IPS-15b (cell line): ENCODE measurements around the gene CD19.
"Not testable (repeated sequence)": the region's sequence is repeated elsewhere in the genome, so short reads cannot be mapped to it uniquely, and the experiment has no call there.

ENCODE experiments used
- H3K27me3 ChIP-seq: one replicate; pipeline ENCODE4 v1.6.1; 2013; ENCODE audit warnings: low read length; ENCODE audit not compliant: control insufficient read depth, insufficient read depth
- H3K36me3 ChIP-seq: one replicate; pipeline ENCODE4 v1.6.1; 2013; ENCODE audit warnings: low read length; ENCODE audit not compliant: control insufficient read depth, insufficient read depth
- H3K4me1 ChIP-seq: one replicate; pipeline ENCODE4 v1.6.1; 2013; ENCODE audit warnings: mild to moderate bottlenecking, low read length; ENCODE audit not compliant: control insufficient read depth, insufficient read depth
- H3K4me3 ChIP-seq: one replicate; pipeline ENCODE4 v1.5.1; 2013; ENCODE audit warnings: low read depth, low read length
- H3K9ac ChIP-seq: one replicate; pipeline ENCODE4 v1.6.1; 2013; ENCODE audit warnings: low read depth, mild to moderate bottlenecking, low read length
- H3K9me3 ChIP-seq: one replicate; pipeline ENCODE4 v1.6.1; 2013; ENCODE audit warnings: mild to moderate bottlenecking, low read length; ENCODE audit not compliant: control insufficient read depth, insufficient read depth

The CD19 gene

DNA sequence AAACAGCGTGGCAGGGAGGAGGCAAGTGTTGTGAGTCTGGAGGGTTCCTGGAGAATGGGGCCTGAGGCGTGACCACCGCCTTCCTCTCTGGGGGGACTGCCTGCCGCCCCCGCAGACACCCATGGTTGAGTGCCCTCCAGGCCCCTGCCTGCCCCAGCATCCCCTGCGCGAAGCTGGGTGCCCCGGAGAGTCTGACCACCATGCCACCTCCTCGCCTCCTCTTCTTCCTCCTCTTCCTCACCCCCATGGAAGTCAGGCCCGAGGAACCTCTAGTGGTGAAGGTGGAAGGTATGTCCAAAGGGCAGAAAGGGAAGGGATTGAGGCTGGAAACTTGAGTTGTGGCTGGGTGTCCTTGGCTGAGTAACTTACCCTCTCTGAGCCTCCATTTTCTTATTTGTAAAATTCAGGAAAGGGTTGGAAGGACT is at the start of gene CD19:
Gene CD19, plus strand, starts transcription at position 171 of the 425 bp plus-strand sequence. Its CDS starts 30 bp downstream, at position 201.
- no peaks in the 10 kb centered on the region for H3K4me1 ChIP-seq
- H3K36me3 ChIP-seq, result no peaks in the 10 kb centered on the region
- H3K4me3 ChIP-seq, result no peak within 1 kb of the TSS
- peaks cover 2% of the 10 kb centered on the region for H3K27me3 ChIP-seq
- no peak within 1 kb of the TSS for H3K9ac ChIP-seq
- no peaks in the 10 kb centered on the region for H3K9me3 ChIP-seq

DNA sequence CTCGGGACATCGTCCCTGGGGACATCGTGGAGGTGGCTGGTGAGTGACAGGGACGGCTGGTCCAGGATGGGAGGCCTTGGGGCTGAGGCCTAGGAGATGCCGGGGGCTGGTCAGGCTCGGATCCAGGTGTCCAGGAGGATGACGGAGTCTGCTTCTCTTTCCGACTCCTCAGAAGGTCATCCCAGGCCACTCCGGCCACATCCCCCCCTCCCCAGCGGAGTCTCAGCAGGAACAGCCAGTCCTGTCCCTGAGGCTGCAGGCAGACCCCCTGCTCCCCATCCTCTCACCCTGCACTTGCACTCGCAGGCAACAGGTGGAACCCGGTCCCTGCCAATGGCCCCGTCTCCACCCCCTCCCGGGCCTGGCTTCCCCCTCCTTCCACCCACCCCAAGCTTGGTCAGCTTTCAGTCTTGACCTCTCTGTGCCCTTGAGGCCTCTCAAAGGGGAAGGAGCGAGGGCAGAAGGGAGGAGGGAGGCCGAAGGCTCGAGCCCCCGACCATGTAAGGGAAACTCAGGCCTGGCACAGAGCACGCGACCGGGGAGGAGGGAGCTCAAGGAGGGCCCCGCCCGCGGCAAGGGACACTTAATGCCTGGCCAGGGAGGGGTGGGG is 49.1 kb upstream of the CD19 start:
- peaks cover 8% of the 10 kb centered on the region for H3K27me3 ChIP-seq
- no peaks in the 10 kb centered on the region for H3K9me3 ChIP-seq
- H3K4me1 ChIP-seq, result peaks cover 11% of the 10 kb centered on the region
- H3K9ac ChIP-seq, result peak overlapping the region; percentile 37
- H3K4me3 ChIP-seq, result no peak overlapping the region
- H3K36me3 ChIP-seq, result no peaks in the 10 kb centered on the region

DNA sequence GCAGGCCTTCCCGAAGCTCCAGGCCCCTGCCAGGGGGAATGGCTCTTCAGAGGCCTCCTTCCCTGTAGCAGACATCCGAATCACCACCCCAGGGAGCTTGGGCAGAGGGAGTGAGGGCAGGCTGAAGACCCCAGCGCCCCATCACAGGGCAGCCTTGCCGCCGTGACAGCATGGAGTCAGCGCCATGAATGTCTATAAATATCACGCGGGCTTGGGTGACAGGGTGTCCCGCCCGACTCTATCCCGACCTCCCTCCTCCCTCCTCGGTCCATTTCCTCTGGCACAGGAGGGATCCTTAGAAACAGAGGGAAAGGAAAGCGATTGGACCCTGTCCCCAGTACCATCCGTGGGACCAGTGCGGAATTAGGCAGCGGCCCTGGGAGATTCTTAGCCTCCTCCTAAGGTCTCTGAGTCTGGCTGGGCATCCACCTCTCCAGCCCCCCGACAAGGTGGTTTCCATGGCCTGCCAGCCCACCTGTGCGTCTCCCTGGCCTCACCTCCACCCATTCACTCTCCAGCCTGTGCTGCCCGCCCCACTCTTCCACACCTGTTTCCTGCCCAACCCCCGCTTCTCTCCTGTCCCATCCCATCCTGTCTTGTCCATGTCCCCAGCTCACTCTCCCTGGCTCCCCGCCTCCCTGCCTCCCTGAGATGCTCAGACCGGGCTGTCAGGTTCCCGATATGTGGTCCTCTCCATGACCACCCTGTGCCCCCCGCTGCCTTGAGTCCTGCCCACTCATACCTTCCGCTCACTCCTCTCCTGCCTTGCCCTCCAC is 48.4 kb upstream of the CD19 start:
- Histone ChIP-seq H3K9ac (peak overlapping the region; percentile 37), H3K36me3 (no peaks in the 10 kb centered on the region), H3K4me1 (peaks cover 11% of the 10 kb centered on the region), H3K4me3 (no peak overlapping the region), H3K27me3 (peaks cover 8% of the 10 kb centered on the region), H3K9me3 (no peaks in the 10 kb centered on the region)

DNA sequence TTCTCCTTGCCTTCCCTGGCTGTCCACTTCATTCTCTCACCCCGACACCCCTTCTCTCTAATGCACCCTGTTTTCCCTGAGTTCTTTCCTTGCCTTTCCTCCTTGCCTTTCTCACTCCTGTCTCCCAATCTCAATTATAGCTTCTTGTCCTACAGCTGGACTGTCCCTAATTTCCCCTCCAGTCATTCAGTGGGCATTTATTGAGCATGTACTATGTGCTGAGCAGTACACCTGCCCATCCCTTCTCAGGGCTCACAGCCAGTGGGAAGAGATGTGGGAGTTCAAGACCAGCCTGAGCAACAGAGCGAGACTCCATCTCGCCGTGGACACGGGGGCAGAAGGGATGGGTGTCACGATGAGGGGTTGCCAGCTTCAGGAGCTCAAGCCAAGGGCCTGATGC is 47.7 kb upstream of the CD19 start:
- Histone ChIP-seq H3K9ac (no peak overlapping the region), H3K36me3 (no peaks in the 10 kb centered on the region), H3K9me3 (no peaks in the 10 kb centered on the region), H3K27me3 (peaks cover 8% of the 10 kb centered on the region), H3K4me1 (peaks cover 11% of the 10 kb centered on the region), H3K4me3 (no peak overlapping the region)

DNA sequence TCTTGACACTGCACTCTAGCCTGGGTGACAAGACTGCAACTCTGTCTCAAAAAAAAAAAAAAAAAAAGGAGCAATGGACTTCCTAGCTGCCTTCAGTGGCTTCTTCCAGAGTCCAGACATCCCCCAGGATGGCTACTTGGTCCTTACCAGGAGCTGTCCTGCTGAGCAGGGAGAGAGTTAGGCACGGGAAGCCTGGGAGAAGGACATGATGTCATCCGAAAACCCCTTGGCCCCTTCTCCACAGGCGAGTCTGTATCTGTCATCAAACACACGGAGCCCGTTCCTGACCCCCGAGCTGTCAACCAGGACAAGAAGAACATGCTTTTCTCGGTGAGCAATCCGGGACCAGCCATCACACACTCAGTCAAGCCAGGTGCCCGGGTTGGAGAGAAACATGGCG is 44.8 kb upstream of the CD19 start:
- Histone ChIP-seq H3K36me3 (no peaks in the 10 kb centered on the region), H3K4me1 (peaks cover 6% of the 10 kb centered on the region), H3K27me3 (no peaks in the 10 kb centered on the region), H3K4me3 (no peak overlapping the region), H3K9me3 (no peaks in the 10 kb centered on the region), H3K9ac (no peak overlapping the region)

DNA sequence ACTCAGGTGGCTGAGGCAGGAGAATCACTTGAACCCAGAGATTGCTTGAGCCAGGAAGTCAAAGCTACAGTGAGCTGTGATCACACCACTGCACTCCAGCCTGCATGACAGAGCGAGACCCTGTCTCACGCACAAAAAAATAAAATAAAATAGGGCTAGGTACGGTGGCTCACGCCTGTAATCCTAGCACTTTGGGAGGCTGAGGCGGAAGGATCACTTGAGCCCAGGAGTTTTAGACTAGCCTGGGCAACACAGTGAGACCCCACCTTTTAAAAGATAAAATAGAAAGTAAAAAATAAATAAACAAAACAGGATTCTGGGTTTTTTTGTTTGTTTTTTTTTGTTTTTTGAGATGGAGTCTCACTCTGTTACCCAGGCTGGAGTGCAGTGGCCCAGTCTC is 41.4 kb upstream of the CD19 start:
- not testable (repeated sequence) for H3K36me3 ChIP-seq, H3K9me3 ChIP-seq, H3K4me3 ChIP-seq, H3K9ac ChIP-seq, H3K4me1 ChIP-seq, H3K27me3 ChIP-seq

DNA sequence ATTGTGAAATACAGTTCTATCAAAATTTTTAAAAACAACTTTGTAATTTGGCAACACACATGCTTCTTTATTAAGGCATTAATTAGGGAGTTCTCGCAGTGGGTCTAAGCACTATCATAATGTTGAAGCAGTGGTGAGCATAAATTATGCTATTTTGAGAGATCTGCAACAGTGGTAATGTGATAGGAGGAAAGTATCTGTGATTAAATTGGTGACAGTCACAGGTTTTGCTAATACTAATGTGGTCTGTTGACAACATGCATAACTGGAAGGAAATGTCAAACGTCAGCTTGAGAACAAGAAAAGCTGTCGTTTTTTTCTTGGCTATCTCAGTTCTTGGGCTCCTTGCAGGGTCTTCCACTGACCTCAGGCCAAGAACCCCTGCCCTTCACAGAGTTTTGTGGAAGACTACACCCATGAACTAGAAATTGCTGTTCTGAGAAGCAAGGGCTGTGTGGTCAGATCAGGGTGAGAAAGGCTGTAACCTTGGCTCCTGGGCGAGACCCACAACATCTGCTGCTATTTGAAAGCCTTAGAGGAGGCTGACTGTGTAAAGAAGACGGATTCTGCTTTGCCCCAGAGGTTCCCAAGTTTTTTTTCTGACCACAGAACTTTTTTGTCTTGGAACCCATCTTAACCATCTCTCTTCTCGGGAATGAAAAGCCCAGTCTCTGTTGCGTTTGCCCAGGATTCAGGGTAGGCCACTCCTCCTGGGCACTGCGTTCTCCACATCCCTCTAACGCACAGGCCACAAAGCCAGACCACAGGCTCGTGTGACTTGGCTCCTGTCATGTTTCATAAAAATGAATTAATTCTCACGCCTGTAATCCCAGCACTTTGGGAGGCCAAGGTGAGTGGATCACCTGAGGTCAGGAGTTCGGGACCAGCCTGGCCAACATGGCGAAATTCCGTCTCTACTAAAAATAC is 39.5 kb upstream of the CD19 start:
- no peaks in the 10 kb centered on the region for H3K9me3 ChIP-seq
- no peaks in the 10 kb centered on the region for H3K4me1 ChIP-seq
- no peak overlapping the region for H3K4me3 ChIP-seq
- no peak overlapping the region for H3K9ac ChIP-seq
- peaks cover 2% of the 10 kb centered on the region for H3K36me3 ChIP-seq
- no peaks in the 10 kb centered on the region for H3K27me3 ChIP-seq

DNA sequence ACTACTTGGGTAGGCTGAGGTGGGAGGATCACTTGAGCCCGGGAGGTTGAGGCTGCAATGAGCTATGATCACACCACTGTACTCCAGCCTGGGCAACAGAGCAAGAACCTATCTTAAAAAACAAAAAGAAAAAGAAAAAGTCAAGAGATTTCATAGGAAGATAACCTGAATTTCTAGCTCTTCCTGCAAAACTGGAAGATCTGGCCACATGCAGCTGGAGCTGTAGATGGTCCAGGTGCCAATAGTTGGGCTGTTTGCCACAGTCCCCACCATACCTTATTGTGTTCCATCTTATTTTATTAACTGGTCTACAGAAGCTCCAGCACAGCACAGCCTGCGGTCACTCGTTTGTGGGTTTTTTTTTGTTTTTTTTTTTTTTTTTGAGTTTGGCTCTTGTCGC is 38.5 kb upstream of the CD19 start:
- H3K9me3 ChIP-seq, result no peaks in the 10 kb centered on the region
- H3K4me1 ChIP-seq, result no peaks in the 10 kb centered on the region

DNA sequence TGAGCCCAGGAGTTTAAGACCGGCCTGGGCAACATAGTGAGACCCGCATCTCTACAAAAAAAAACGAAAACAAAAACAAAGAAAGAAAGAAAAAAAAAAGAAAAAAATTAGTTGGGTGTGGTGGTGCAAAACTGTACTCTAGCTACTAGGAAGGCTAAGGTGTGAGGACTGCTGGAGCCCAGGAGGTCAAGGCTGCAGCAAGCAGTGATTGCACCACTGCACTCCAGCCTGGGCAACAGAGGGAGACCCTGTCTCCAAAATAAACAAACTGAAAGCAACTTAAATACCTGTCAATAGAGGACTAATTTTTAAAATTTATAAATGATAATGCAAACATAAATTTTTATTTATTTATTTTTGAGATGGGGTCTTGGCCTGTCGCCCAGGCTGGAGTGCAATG is 36.2 kb upstream of the CD19 start:
- H3K4me1 ChIP-seq, result no peaks in the 10 kb centered on the region
- no peak overlapping the region for H3K4me3 ChIP-seq

More for the DNA sequence above, 38.5 kb upstream of the CD19 start:
- Histone ChIP-seq H3K4me3 (no peak overlapping the region), H3K36me3 (peaks cover 2% of the 10 kb centered on the region), H3K9ac (no peak overlapping the region), H3K27me3 (no peaks in the 10 kb centered on the region)

DNA sequence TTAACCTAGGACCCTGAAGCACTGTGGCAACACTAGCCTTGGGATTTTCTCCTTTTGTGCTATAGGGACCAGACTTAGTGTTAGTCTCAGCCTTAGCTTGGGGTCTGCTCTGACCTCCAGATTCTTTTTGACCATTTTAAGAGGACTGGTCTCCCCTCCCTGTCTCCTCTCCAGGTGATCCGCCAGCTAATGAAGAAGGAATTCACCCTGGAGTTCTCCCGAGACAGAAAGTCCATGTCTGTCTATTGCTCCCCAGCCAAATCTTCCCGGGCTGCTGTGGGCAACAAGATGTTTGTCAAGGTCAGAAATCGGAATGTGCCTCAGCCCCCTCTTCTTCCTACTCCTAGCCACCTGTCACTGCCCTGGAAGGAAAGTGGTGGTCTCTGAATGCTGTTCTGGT is 33.9 kb upstream of the CD19 start:
- Histone ChIP-seq H3K36me3 (peaks cover 2% of the 10 kb centered on the region), H3K4me3 (no peak overlapping the region), H3K27me3 (no peaks in the 10 kb centered on the region), H3K4me1 (no peaks in the 10 kb centered on the region), H3K9ac (no peak overlapping the region), H3K9me3 (no peaks in the 10 kb centered on the region)

More for the DNA sequence above, 36.2 kb upstream of the CD19 start:
- H3K9me3 ChIP-seq, result no peaks in the 10 kb centered on the region
- no peak overlapping the region for H3K9ac ChIP-seq
- H3K36me3 ChIP-seq, result peaks cover 2% of the 10 kb centered on the region
- no peaks in the 10 kb centered on the region for H3K27me3 ChIP-seq

DNA sequence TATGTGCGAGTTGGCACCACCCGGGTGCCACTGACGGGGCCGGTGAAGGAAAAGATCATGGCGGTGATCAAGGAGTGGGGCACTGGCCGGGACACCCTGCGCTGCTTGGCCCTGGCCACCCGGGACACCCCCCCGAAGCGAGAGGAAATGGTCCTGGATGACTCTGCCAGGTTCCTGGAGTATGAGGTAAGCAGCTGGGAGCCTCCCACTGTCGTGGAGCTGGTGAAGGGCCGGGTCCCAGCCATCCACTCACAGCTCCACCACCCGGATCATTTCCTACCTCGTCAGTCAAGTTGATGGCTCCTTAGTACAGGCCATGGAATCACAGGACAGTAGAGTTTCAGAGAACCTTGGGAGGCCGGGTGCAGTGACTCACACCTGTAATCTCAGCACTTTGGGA is 33.5 kb upstream of the CD19 start:
- H3K9ac ChIP-seq, result no peak overlapping the region
- no peaks in the 10 kb centered on the region for H3K4me1 ChIP-seq
- H3K27me3 ChIP-seq, result no peaks in the 10 kb centered on the region
- no peak overlapping the region for H3K4me3 ChIP-seq
- H3K36me3 ChIP-seq, result peaks cover 2% of the 10 kb centered on the region
- H3K9me3 ChIP-seq, result no peaks in the 10 kb centered on the region
